CD14-positive monocyte (primary cell): ENCODE data around the gene COQ10B. TPM values are rescaled to one million over a fixed set of nuclear protein-coding genes. Genes with fewer than 3 reads are reported as not detected.
"Not testable (repeated sequence)": the region's sequence is repeated elsewhere in the genome, so short reads cannot be mapped to it uniquely, and the experiment has no call there.

Source experiments
- DNase-seq, 3 donors: peaks; one replicate each; pipeline ENCODE4 v3.0.0-alpha.2; 2011 to 2022
- H2AFZ ChIP-seq: 2 replicates; pipeline ENCODE4 v1.6.0; 2012; ENCODE audit warnings: mild to moderate bottlenecking, low read depth, low read length, inconsistent platforms; ENCODE audit not compliant: insufficient read depth, poor library complexity, severe bottlenecking
- H3K27ac ChIP-seq, 2 donors: 1 replicate in 1 of 2; 2 replicates in 1 of 2; pipeline ENCODE4 v1.5.1; 2012 to 2013; ENCODE audit warnings: low read length in 2 of 2, control low read depth in 1 of 2, inconsistent platforms in 1 of 2, low read depth in 1 of 2, mild to moderate bottlenecking in 1 of 2
- H3K27me3 ChIP-seq, 2 donors: one replicate each; pipeline versions ENCODE4 v1.6.0 to v1.6.1; 2011 to 2013; ENCODE audit warnings: low read length in 2 of 2; ENCODE audit not compliant: control insufficient read depth in 2 of 2, insufficient read depth in 2 of 2
- H3K36me3 ChIP-seq, 2 donors: replicated peaks in 1 of 2; 1 replicate in 1 of 2; 2 replicates in 1 of 2; pipeline versions ENCODE4 v1.5.1 to v1.6.1; 2012 to 2013; ENCODE audit warnings: low read length in 2 of 2, control low read depth in 1 of 2, inconsistent platforms in 1 of 2, mild to moderate bottlenecking in 1 of 2; ENCODE audit not compliant: insufficient read depth in 2 of 2, control insufficient read depth in 1 of 2
- H3K4me1 ChIP-seq, 2 donors: 1 replicate in 1 of 2; 2 replicates in 1 of 2; pipeline versions ENCODE4 v1.5.1 to v1.6.1; 2012 to 2013; ENCODE audit warnings: low read length in 2 of 2, control low read depth in 1 of 2, inconsistent platforms in 1 of 2, mild to moderate bottlenecking in 1 of 2, moderate library complexity in 1 of 2; ENCODE audit not compliant: insufficient read depth in 2 of 2, control insufficient read depth in 1 of 2
- H3K4me2 ChIP-seq: replicated peaks from 2 replicates; pipeline ENCODE3; 2012; ENCODE audit warnings: low read length, moderate library complexity, mild to moderate bottlenecking; ENCODE audit not compliant: poor library complexity, severe bottlenecking; ENCODE audit errors: extremely low read depth
- H3K4me3 ChIP-seq, 3 experiments: fragments of 200-600 bp in 1 of 3; sonication (generic) in 1 of 3; replicated peaks in 1 of 3; 1 replicate in 2 of 3; 2 replicates in 1 of 3; pipeline ENCODE4 v1.5.1; 2011 to 2013; ENCODE audit warnings: low read length in 3 of 3, mild to moderate bottlenecking in 3 of 3, control low read depth in 2 of 3, low read depth in 2 of 3, inconsistent platforms in 1 of 3, moderate library complexity in 1 of 3
- H3K79me2 ChIP-seq: 2 replicates; pipeline ENCODE4 v1.6.0; 2012; ENCODE audit warnings: mild to moderate bottlenecking, control low read depth, inconsistent platforms, low read length, moderate library complexity; ENCODE audit not compliant: insufficient read depth
- H3K9ac ChIP-seq: 2 replicates; pipeline ENCODE4 v1.6.0; 2017; ENCODE audit warnings: low read length, mild to moderate bottlenecking; ENCODE audit not compliant: insufficient read depth, poor library complexity, severe bottlenecking
- H3K9me3 ChIP-seq, 2 donors: replicated peaks in 1 of 2; 1 replicate in 1 of 2; 2 replicates in 1 of 2; pipeline versions ENCODE4 v1.5.1 to v1.6.1; 2012 to 2013; ENCODE audit warnings: low read length in 2 of 2, control low read depth in 1 of 2; ENCODE audit not compliant: control insufficient read depth in 1 of 2, insufficient read depth in 1 of 2
- H4K20me1 ChIP-seq: 2 replicates; pipeline ENCODE4 v1.6.0; 2012; ENCODE audit warnings: mild to moderate bottlenecking, low read length, control low read depth, moderate library complexity; ENCODE audit not compliant: insufficient read depth
- H3K27ac Mint-ChIP-seq, 7 donors: one replicate each; pipeline ENCODE4 v1.8.0; 2020; ENCODE audit warnings: mild to moderate bottlenecking in 7 of 7, mixed read lengths in 7 of 7, moderate library complexity in 6 of 7, inconsistent platforms in 2 of 7
- H3K27me3 Mint-ChIP-seq, 3 donors: one replicate each; pipeline ENCODE4 v1.8.0; 2021 to 2022; ENCODE audit warnings: low read depth in 3 of 3, mild to moderate bottlenecking in 3 of 3, mixed read lengths in 3 of 3, moderate library complexity in 3 of 3, inconsistent platforms in 1 of 3
- H3K36me3 Mint-ChIP-seq, 2 donors: one replicate each; pipeline ENCODE4 v1.8.0; 2020; ENCODE audit warnings: mixed read lengths in 2 of 2, inconsistent platforms in 1 of 2, mild to moderate bottlenecking in 1 of 2
- H3K4me1 Mint-ChIP-seq: one replicate; pipeline ENCODE4 v1.8.0; 2020; ENCODE audit warnings: mild to moderate bottlenecking, mixed read lengths
- H3K4me3 Mint-ChIP-seq, 2 donors: one replicate each; pipeline ENCODE4 v1.8.0; 2020; ENCODE audit warnings: mild to moderate bottlenecking in 2 of 2, mixed read lengths in 2 of 2, moderate library complexity in 1 of 2
- H3K9me3 Mint-ChIP-seq, 7 donors: one replicate each; pipeline ENCODE4 v1.8.0; 2020 to 2022; ENCODE audit warnings: mixed read lengths in 7 of 7, mild to moderate bottlenecking in 6 of 7, moderate library complexity in 6 of 7, inconsistent platforms in 2 of 7
- CTCF ChIP-seq: fragments of 200-600 bp; IDR thresholded peaks from one replicate; pipeline ENCODE4 v1.8.0; 2022; ENCODE audit warnings: antibody characterized with exemption, mild to moderate bottlenecking
- WGBS: methylation state at CpG from one replicate; pipeline ENCODE4 v1.1.5; 2013; ENCODE audit warnings: missing lambda C conversion rate; ENCODE audit not compliant: insufficient coverage; 5-methylcytosine and 5-hydroxymethylcytosine counted together
- intact Hi-C, 2 donors: fragments of 100-400 bp; cut with micrococcal nuclease; formaldehyde crosslinking; loops; one replicate each; pipeline versions ENCODE4 v1.15.0 to v1.15.1; 2023
- polyA plus RNA-seq, 3 donors: library from polyadenylated mRNA; depleted of rRNA in 1 of 3; unstranded in 2 of 3; stranded (reverse) in 1 of 3; fragments of 300-500 nt in 2 of 3; fragments of >200 nt in 1 of 3; fragmentation: Illumina TruSeq in 2 of 3; gene quantifications; 1 replicate in 2 of 3; 2 replicates in 1 of 3; pipeline ENCODE4 v1.2.3, GENCODE V29; 2012 to 2021

The COQ10B gene
- polyA plus RNA-seq, 3 donors: 6.7 to 46.6 (median 38.3) TPM

GRCh38 chr2:197431858-197432257 is 21.5 kb upstream of the COQ10B start:
- Mint-ChIP-seq H3K4me3 (peak overlapping the region in 1 of 2 donors; percentile 46), H3K27ac (peak overlapping the region; percentile 52 to 80 (median 73)), H3K36me3 (peaks cover 7 to 10% of the 10 kb centered on the region in 2 donors), H3K9me3 (no peaks in the 10 kb centered on the region), H3K4me1 (peaks cover 57% of the 10 kb centered on the region), H3K27me3 (no peaks in the 10 kb centered on the region)
- Histone ChIP-seq H3K36me3 (peaks cover 4 to 18% of the 10 kb centered on the region in 2 donors), H3K27ac (peak overlapping the region; percentile 44 to 53), H3K9ac (no peak overlapping the region), H3K27me3 (no peaks in the 10 kb centered on the region), H4K20me1 (peaks cover 62% of the 10 kb centered on the region), H3K4me3 (peak overlapping the region in 1 of 3 experiments; percentile 19), H3K4me2 (no peak overlapping the region), H2AFZ (no peak overlapping the region), H3K4me1 (peaks cover 40 to 43% of the 10 kb centered on the region in 2 donors), H3K9me3 (no peaks in the 10 kb centered on the region), H3K79me2 (peaks cover 94% of the 10 kb centered on the region)
- 40% methylated on average over 1 of the region's 6 CpGs for WGBS
- DNase-seq: no peak
- TF ChIP-seq CTCF: no peak
- intact Hi-C loops: loop anchor here in 1 of 2 donors (5.0 kb wide), 1 partner anchor 85 kb away; the partner anchor contains the start of gene MOB4

DNA sequence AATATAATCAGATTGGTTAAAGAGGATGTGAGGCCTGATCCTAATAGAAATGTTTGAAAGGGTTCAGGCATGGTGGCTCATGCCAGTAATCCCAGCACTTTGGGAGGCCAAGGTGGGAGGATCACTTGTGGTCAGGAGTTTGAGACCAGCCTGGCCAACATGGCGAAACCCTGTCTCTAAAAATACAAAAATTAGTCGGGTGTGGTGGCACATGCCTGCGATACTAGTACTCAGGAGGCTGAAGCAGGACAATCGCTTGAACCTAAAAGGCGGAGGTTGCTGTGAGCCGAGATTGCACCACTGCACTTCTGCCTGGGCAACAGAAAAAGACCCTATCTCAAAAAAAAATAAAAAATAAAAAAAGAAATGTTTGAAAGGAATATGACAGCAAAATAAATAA is 20.8 kb upstream of the COQ10B start:
- not testable (repeated sequence) for H3K36me3 Mint-ChIP-seq, H3K9ac ChIP-seq

More for the DNA sequence above, 20.8 kb upstream of the COQ10B start:
- intact Hi-C loops: loop anchor here in 1 of 2 donors (5.0 kb wide), 1 partner anchor 85 kb away; the partner anchor contains the start of gene MOB4
- peak overlapping the region in 4 of 7 donors; percentile 41 to 78 (median 53) for H3K27ac Mint-ChIP-seq
- H3K9me3 Mint-ChIP-seq, DNase-seq, H3K9me3 ChIP-seq, H3K27me3 Mint-ChIP-seq, H3K27me3 ChIP-seq, H2AFZ ChIP-seq: not testable (repeated sequence)
- H3K4me1 Mint-ChIP-seq: peaks cover 54% of the 10 kb centered on the region
- Histone ChIP-seq H4K20me1 (peaks cover 55% of the 10 kb centered on the region), H3K4me1 (peaks cover 40 to 43% of the 10 kb centered on the region in 2 donors), H3K27ac (peak overlapping the region; percentile 30 to 53), H3K79me2 (peaks cover 87% of the 10 kb centered on the region), H3K4me3 (peak overlapping the region in 1 of 3 experiments; percentile 96), H3K36me3 (peaks cover 4 to 18% of the 10 kb centered on the region in 2 donors), H3K4me2 (peak overlapping the region; percentile 84)
- H3K4me3 Mint-ChIP-seq: peak overlapping the region in 1 of 2 donors; percentile 11
- WGBS: no CpG with 5 or more reads among the region's 6 CpGs
